ENCODE data around the gene EPB41L3.

The EPB41L3 gene

GRCh38 chr18:5466256-5466655, 77.5 kb downstream of the EPB41L3 start:
- H3K9me3 ChIP-seq, result no peaks in the 10 kb centered on the region
- H3K27me3 ChIP-seq, result no peaks in the 10 kb centered on the region
- intact Hi-C loops (cut with DNase I; ENCODE audit: low total_unique reads), result no loop called here
- no peaks in the 10 kb centered on the region for H3K4me1 ChIP-seq
- no peaks in the 10 kb centered on the region for H3K36me3 ChIP-seq
- TF ChIP-seq, protein P1, sequence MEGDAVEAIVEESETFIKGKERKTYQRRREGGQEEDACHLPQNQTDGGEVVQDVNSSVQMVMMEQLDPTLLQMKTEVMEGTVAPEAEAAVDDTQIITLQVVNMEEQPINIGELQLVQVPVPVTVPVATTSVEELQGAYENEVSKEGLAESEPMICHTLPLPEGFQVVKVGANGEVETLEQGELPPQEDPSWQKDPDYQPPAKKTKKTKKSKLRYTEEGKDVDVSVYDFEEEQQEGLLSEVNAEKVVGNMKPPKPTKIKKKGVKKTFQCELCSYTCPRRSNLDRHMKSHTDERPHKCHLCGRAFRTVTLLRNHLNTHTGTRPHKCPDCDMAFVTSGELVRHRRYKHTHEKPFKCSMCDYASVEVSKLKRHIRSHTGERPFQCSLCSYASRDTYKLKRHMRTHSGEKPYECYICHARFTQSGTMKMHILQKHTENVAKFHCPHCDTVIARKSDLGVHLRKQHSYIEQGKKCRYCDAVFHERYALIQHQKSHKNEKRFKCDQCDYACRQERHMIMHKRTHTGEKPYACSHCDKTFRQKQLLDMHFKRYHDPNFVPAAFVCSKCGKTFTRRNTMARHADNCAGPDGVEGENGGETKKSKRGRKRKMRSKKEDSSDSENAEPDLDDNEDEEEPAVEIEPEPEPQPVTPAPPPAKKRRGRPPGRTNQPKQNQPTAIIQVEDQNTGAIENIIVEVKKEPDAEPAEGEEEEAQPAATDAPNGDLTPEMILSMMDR (IDR thresholded peaks at IDR 0.05), result no peak
- no peak overlapping the region for H3K27ac ChIP-seq
- no peak for DNase-seq
- H3K4me3 ChIP-seq, result no peak overlapping the region

DNA sequence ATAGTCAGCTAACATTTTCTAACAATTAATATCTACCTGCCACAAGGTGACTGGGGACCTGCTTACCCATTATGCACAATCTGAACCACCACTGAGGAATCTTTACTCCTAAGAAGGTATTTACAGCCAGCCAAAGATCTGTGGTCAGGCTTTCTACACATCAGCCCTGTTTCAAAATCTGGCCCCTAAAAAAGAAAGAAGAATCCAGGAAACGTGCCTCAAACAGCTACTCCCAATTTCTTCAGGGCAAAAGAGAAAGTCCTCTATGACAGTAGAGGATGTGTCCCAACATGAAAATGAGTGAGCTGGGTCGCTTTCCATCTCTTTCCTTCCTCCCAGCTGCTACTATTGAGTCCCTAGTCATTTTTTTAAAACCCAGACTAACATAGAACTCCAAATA, 79.5 kb downstream of the EPB41L3 start:
- intact Hi-C loops (cut with DNase I; ENCODE audit: low total_unique reads), result no loop called here
- Histone ChIP-seq H3K36me3 (no peaks in the 10 kb centered on the region), H3K4me1 (no peaks in the 10 kb centered on the region), H3K4me3 (no peak overlapping the region), H3K9me3 (no peaks in the 10 kb centered on the region), H3K27ac (no peak overlapping the region), H3K27me3 (no peaks in the 10 kb centered on the region)
- TF ChIP-seq, protein P1 (IDR thresholded peaks at IDR 0.05), result no peak
- DNase-seq, result no peak

GRCh38 chr18:5463831-5464230, 80.0 kb downstream of the EPB41L3 start:
- H3K4me3 ChIP-seq, result no peak overlapping the region
- H3K36me3 ChIP-seq, result no peaks in the 10 kb centered on the region
- no peaks in the 10 kb centered on the region for H3K9me3 ChIP-seq
- intact Hi-C loops (cut with DNase I; ENCODE audit: low total_unique reads), result no loop called here
- H3K27me3 ChIP-seq, result no peaks in the 10 kb centered on the region
- TF ChIP-seq, protein P1 (IDR thresholded peaks at IDR 0.05), result no peak
- no peak overlapping the region for H3K27ac ChIP-seq
- H3K4me1 ChIP-seq, result no peaks in the 10 kb centered on the region
- DNase-seq, result no peak

DNA sequence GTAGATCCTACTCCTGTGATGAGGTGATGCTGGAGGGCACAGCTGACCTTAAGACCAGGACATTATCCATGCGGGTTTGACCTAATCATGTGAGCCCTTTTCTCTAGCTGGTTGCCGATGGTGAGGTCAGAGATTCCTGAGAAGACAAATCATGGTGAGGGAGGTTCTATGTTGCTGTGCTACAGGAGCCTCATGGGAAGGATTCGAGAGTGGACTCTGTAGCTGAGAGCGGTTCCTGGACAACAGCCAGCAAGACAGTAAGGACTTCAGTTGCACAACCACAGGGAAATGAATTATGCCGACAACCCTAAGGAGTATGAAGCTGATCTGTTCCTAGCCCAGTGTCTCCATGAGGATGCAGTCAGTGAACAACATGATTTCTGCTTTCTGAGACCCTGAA, 80.4 kb downstream of the EPB41L3 start:
- Histone ChIP-seq H3K4me1 (no peaks in the 10 kb centered on the region), H3K4me3 (no peak overlapping the region), H3K27me3 (no peaks in the 10 kb centered on the region), H3K36me3 (no peaks in the 10 kb centered on the region), H3K27ac (no peak overlapping the region), H3K9me3 (no peaks in the 10 kb centered on the region)
- intact Hi-C loops (cut with DNase I; ENCODE audit: low total_unique reads), result no loop called here
- peak; percentile 69 to 91 for DNase-seq
- TF ChIP-seq, protein P1 (IDR thresholded peaks at IDR 0.05), result no peak

DNA sequence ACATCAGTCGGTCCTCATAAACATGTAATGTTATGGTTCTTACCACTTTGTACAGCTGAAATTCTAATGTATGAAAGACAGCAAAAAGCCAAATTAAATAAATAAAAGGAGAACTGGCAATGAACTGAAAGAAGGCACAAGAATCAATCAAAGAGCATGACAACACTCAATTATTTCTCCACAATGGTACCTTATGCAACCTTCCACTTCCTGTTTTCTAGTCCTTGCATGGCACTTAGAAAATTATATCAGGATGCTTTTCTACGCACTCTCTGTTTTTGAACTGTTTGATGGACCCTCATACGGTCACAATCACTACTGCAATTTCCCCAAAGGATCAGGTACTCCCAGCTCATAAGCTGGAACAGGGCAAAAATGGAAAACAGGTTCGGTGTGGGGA, 81.6 kb downstream of the EPB41L3 start:
- no peak overlapping the region for H3K4me3 ChIP-seq
- H3K27me3 ChIP-seq, result no peaks in the 10 kb centered on the region
- no peaks in the 10 kb centered on the region for H3K4me1 ChIP-seq
- TF ChIP-seq, protein P1 (IDR thresholded peaks at IDR 0.05), result no peak
- intact Hi-C loops (cut with DNase I; ENCODE audit: low total_unique reads), result no loop called here
- DNase-seq, result no peak
- no peak overlapping the region for H3K27ac ChIP-seq
- no peaks in the 10 kb centered on the region for H3K36me3 ChIP-seq
- no peaks in the 10 kb centered on the region for H3K9me3 ChIP-seq

DNA sequence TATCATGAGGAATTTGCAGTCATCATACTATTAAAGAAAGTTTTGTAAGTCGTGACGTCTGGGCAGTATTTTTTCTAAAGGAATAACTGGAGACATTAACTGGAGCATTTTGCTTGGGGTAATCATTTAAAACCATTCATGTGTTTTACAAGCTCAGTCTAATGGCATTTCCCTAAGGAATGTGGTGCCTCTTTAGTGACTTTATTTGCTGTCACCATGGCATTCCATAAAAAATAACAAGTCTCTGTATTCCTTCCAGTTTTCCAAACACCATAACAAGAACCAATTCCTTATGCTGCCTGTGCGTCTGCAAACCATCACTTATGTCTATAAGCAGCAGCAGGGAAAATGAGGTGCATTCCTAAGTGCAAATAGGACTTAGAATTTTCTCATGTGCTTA, 82.8 kb downstream of the EPB41L3 start:
- no peaks in the 10 kb centered on the region for H3K27me3 ChIP-seq
- H3K27ac ChIP-seq, result no peak overlapping the region
- no peaks in the 10 kb centered on the region for H3K4me1 ChIP-seq
- TF ChIP-seq, protein P1 (IDR thresholded peaks at IDR 0.05), result no peak
- H3K4me3 ChIP-seq, result no peak overlapping the region
- intact Hi-C loops (cut with DNase I; ENCODE audit: low total_unique reads), result no loop called here
- DNase-seq, result no peak
- no peaks in the 10 kb centered on the region for H3K36me3 ChIP-seq
- H3K9me3 ChIP-seq, result no peaks in the 10 kb centered on the region
